RWPE1 (cell line): ENCODE measurements around the gene HS3ST5.
"Not testable (repeated sequence)": the region's sequence is repeated elsewhere in the genome, so short reads cannot be mapped to it uniquely, and the experiment has no call there.

Source experiments
- CTCF ChIA-PET: fragments of 350-600 bp; sonication (Branson Sonifier 250); formaldehyde crosslinking; extraction: SDS; loops from one replicate; lab custom pipeline; 2021; lab: Yijun Ruan, JAX
- POLR2A ChIA-PET: fragments of 400-600 bp; formaldehyde crosslinking; extraction: SDS; loops from one replicate; lab custom pipeline; 2020; ENCODE audit warnings: antibody characterized with exemption; ENCODE audit not compliant: low non-redundant PET; lab: Yijun Ruan, JAX
- DNase-seq: peaks from one replicate; pipeline ENCODE4 v3.0.0; 2012; ENCODE audit warnings: low spot score
- H3K27ac ChIP-seq: fragments of 450-650 bp; 2 replicates; pipeline ENCODE4 v1.5.1; 2017
- TF ChIP-seq, protein P1 (sequence below): fragments of 450-650 bp; conservative IDR thresholded peaks from 2 replicates; pipeline ENCODE4 v1.5.1; 2017; ENCODE audit warnings: low read depth, mild to moderate bottlenecking

Gene HS3ST5

GRCh38 chr6:114228675-114229074, 114.1 kb downstream of the HS3ST5 start:
- TF ChIP-seq, protein P1, sequence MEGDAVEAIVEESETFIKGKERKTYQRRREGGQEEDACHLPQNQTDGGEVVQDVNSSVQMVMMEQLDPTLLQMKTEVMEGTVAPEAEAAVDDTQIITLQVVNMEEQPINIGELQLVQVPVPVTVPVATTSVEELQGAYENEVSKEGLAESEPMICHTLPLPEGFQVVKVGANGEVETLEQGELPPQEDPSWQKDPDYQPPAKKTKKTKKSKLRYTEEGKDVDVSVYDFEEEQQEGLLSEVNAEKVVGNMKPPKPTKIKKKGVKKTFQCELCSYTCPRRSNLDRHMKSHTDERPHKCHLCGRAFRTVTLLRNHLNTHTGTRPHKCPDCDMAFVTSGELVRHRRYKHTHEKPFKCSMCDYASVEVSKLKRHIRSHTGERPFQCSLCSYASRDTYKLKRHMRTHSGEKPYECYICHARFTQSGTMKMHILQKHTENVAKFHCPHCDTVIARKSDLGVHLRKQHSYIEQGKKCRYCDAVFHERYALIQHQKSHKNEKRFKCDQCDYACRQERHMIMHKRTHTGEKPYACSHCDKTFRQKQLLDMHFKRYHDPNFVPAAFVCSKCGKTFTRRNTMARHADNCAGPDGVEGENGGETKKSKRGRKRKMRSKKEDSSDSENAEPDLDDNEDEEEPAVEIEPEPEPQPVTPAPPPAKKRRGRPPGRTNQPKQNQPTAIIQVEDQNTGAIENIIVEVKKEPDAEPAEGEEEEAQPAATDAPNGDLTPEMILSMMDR, result no peak
- ChIA-PET CTCF (no interaction called here), POLR2A (no interaction called here)
- no peak for DNase-seq
- no peak overlapping the region for H3K27ac ChIP-seq

GRCh38 chr6:114227944-114228468, 114.8 kb downstream of the HS3ST5 start:
- CTCF ChIA-PET, result no interaction called here
- no peak for DNase-seq
- POLR2A ChIA-PET, result no interaction called here
- TF ChIP-seq, protein P1, result no peak
- H3K27ac ChIP-seq, result no peak overlapping the region

GRCh38 chr6:114220241-114220640, 122.6 kb downstream of the HS3ST5 start:
- no peak for DNase-seq
- POLR2A ChIA-PET, result no interaction called here
- no peak overlapping the region for H3K27ac ChIP-seq
- CTCF ChIA-PET, result interaction anchor here (1.2 kb wide), 1 partner anchor 84 kb away, joined by 3 read pairs; no protein-coding TSS in a partner anchor
- TF ChIP-seq, protein P1, result no peak

DNA sequence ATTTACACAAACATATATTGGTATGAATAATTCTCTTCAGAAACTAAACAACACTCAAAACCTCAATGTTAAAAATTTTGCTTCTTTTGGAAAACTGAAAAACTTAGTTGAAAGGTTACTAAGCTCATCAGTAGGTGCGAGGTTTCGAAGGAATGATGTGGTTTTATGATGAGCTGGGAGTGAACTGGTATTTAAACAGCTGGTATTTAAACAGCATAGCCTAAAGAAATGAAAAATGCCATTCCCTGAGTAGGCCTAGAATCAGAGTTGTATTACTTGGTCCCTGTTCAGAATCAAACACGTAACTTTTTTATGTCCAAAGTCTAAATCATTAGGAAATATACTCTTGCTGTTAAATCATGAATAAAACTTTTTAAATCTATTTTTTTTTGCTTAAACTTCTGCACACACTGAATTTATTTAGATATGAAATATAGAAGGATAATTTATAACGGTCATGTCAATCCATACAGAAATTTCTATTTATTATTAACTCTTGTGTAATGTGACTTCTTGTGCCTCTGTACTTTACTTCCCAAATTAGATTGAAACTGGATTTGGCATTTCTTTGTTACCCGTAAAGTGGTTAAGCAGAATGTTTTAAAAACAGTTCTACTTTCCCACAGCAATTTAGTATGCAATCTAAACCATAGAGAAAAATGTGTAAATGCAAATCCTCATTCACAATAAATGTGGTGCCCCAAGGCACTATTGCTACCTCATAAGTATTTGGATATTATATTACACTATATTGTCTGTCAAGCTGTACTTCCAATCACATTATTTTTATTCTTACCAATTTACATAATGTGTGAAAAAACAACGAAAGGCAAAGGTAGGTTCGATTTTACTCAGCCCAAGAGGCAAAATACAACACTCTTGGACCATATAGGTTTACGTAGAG, 124.1 kb downstream of the HS3ST5 start:
- ChIA-PET POLR2A (no interaction called here), CTCF (no interaction called here)

GRCh38 chr6:114217996-114218395, 124.8 kb downstream of the HS3ST5 start:
- POLR2A ChIA-PET, DNase-seq, H3K27ac ChIP-seq, CTCF ChIA-PET: not testable (repeated sequence)

More for the DNA sequence above, 124.1 kb downstream of the HS3ST5 start:
- no peak for DNase-seq
- TF ChIP-seq, protein P1, result no peak
- H3K27ac ChIP-seq, result no peak overlapping the region

- TF ChIP-seq, protein P1, result no peak
- CTCF ChIA-PET, result interaction anchor here (0.6 kb wide), 2 partner anchors 18 to 87 kb away, joined by 3 to 4 read pairs; no protein-coding TSS in a partner anchor
- no peak for DNase-seq
- POLR2A ChIA-PET, result no interaction called here
- H3K27ac ChIP-seq, result no peak overlapping the region
Measured at GRCh38 chr6:114216789-114217467, 125.9 kb downstream of the HS3ST5 start.
